Posterior vena cava (tissue), 2 donors: Measurements from ENCODE around the gene PPP2R3B. TPM values are rescaled to one million over a fixed set of nuclear protein-coding genes. Genes with fewer than 3 reads are reported as not detected.

Experiments used
- DNase-seq: peaks from one replicate; pipeline ENCODE4 v3.0.0-alpha.2; 2020; ENCODE audit warnings: low spot score
- intact Hi-C, 2 donors: fragments of 100-400 bp; cut with DNase I; formaldehyde crosslinking; loops; one replicate each; pipeline versions ENCODE4 v1.14.1 to v1.14.2; 2022 to 2023
- total RNA-seq, 2 donors: library from RNA; stranded (reverse); fragmentation: NEBNext Ultra II Directional; extraction: Animal tissue kit (Norgen Biotek cat#: 25700); gene quantifications; one replicate each; pipeline ENCODE4 v1.2.1, GENCODE V29; 2021
- donor health status: DM: yes; HTN: yes; CAD: no.
- donor health status: DM: yes; HTN: yes; CAD: no.

Gene PPP2R3B
- total RNA-seq, 2 donors from 2014 or later, result 17.9 to 23.4 TPM

DNA sequence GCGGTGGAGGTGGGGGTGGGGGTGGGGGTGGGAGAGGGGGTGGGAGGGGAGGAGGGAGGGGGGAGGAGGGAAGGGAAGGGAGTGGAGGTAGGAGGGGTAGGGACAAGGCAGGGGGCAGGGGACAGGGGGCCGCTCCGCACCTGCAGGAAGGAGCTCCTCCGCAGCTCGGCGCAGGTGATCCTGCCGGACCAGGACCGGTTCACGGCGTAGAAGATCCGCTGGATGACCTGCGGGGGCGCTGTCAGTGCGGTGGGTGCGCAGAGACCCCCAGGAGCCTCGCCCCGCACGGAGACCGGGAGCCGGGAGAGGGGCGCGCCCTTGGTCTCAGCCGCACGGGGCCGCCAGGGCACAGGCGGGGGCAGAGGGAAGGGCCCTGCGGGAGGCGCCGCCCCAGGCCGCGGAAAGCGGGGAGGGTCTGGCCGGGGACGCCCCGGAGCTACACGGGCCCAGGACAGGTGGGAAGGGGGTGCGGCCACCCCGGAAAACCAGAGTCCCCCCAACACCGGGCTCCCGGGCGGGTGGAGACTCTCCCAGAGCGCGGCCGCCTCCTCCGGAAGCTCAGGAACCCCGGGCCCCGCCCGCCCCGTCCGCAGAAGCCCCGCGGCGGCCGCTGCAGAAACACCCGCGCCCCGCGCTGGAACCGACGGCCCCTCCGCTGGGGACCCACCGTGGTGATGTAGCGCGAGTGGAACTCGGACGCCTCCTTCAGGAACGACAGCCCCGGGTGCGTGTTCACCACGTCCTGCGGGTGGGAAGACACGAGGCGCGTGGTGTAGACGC, 40.5 kb downstream of the PPP2R3B start:
- intact Hi-C loops, result no loop called here
- peak; percentile 78 for DNase-seq

DNA sequence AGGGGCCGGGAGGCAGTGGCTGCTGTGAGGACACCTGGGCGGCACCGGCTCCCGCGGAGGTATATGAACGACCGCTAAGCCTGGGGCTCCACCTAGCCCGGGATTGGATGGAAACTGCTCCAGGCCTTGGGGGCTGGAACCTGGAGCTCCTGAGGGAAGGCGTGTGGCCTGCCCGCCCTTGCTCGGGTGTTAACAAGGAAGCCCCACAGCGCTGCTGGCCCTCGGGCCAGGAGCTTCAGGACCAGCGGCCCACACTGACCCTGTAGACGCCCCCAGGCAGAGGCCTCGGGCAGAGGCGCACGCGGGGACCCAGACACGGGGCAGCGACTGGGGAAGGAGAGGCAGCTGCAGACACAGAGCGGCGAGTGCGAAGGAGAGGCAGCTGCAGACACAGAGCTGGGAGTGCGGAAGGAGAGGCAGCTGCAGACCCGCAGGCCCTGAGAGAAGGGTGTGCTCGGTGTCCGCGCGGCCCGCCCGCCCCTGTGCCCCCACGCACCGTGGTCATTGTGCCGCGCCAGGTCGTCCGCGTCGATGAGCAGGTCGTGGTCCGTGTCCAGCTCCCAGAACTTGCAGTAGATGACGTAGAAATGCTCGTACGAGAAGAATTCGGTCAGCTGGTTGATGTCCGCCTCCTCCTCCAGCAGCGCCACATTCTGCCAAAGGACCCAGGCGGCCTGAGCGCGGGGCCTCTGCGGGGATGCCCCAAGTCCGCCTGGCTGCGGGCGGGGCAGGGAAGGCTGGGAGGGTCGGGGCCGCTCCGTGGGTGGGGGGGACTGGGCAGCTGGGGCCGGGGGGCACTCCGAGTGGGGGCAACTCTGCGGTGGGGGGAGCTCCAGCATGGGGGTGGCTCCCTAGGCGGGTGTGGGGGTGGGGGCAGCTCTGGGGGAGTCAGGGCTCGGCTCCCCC, 41.4 kb downstream of the PPP2R3B start:
- intact Hi-C loops, result no loop called here
- peak; percentile 78 for DNase-seq

DNA sequence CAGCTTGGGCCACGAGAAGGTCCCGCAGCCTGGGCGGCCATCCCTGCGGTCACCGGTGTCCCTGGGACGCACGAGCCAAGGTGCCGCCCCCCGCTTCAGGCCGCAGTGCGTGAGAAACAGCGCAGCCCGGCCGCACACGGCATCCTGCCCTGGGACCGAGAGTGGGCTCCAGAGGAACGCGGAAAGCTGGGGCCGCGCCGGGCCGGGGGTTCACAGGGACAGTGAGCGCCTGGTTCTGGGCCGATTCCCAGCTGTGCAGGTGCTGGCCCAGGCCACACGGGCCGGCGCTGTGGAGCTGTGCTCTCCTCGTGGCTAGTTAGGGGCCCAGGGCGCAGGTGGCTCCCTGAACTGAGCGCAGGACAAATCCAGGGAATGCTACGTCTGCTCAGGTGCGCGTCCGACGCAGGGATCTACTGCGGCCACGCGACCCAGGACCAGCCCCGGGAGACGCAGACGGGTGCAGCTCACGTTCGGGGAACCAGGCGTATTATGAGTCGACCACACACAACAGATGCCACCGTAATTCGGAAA, 42.3 kb downstream of the PPP2R3B start:
- DNase-seq, result peak; percentile 75

GRCh38 chrX:341541-342101, 45.1 kb downstream of the PPP2R3B start:
- intact Hi-C loops, result no loop called here

More for the DNA sequence above, 42.3 kb downstream of the PPP2R3B start:
- intact Hi-C loops, result no loop called here

DNA sequence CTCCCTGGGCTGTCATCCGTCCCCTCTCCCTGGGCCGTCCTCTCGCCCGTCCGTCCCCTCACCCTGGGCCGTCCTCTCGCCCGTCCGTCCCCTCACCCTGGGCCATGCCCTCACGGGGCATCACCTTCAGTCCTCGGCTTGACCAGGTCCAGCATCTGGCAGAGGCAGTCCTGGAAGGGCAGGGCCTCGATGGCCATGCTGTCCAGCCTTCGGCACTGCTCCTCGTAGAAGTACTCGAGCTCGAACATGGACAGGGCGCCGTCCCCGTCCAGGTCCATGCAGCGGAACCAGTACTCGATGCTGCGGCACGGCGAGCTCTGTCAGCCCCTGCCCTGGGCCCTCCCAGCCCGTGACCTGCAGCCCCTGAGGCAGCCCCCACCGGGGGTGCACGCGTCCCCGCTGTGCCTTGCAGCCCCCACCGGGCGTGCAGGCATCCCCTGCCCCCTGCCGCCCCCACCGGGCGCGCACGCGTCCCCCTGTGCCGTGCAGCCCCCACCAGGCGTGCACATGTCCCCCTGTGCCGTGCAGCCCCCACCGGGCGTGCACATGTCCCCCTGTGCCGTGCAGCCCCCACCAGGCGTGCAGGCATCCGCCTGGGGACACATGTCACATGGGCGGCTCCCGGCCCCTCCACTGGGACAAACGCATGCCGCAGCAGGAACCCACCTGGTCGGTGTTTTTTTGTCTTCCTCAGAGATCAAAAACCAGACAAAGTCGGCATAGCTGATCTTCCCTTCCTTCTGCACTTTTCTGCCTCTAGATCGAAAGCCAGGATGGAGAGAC, 45.9 kb downstream of the PPP2R3B start:
- peak; percentile 56 for DNase-seq

More at GRCh38 chrX:341541-342101, 45.1 kb downstream of the PPP2R3B start:
- peak; percentile 54 for DNase-seq

GRCh38 chrX:340121-340520, 46.6 kb downstream of the PPP2R3B start:
- peak; percentile 55 for DNase-seq
- intact Hi-C loops, result no loop called here

More for the DNA sequence above, 45.9 kb downstream of the PPP2R3B start:
- intact Hi-C loops, result no loop called here

DNA sequence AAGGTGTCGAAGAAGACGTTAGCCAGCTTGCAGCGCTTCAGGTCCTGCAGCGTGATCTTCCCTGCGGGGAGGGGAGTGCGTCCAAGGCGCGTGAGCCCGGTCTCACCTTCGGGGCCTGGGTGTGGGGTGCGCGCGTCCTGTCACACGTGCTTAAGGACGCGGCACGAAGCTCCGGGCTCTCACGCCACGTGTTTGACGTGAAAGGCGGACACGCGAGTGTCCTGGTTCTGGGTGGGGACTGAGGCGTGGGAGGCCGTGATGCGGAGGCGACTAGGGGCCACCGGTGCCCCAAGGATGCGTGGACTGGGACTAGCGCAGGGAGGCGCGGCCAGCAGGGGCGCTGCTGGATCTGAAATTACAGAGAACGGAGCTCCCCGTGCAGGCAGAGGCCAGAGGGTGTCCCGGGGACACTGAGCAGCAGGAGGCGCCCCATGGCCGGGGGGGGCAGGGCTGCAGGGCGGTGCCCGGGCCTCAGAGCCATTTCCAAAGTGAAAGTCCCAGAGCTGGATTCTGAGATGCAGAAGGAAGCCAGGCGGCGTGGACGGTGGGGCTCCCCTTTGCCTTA, 47.8 kb downstream of the PPP2R3B start:
- intact Hi-C loops, result no loop called here
- no peak for DNase-seq

GRCh38 chrX:338281-338835, 48.3 kb downstream of the PPP2R3B start:
- intact Hi-C loops, result no loop called here
- DNase-seq, result peak; percentile 81

GRCh38 chrX:337331-337831, 49.3 kb downstream of the PPP2R3B start:
- DNase-seq, result peak; percentile 69

DNA sequence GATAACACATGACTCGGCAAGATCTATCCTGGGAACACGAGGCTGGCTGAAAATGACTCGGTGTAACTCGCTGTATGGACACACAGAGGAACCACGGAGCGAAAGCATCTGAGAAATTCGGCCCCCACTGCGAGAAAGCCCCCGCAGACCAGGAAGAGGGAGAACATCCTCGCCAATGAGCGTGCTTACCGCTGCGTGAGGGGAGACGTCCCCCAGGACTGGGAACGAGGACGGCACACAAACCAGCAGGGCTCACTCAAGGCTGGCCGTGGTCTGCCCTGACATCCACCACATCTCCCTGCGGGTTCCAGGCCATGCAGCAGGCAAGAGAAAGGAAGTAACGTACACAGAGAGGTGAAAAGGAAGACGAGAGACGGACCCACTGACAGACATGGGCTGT, 50.5 kb downstream of the PPP2R3B start:
- DNase-seq, result peak; percentile 63
- intact Hi-C loops, result no loop called here

More at GRCh38 chrX:337331-337831, 49.3 kb downstream of the PPP2R3B start:
- intact Hi-C loops, result no loop called here

DNA sequence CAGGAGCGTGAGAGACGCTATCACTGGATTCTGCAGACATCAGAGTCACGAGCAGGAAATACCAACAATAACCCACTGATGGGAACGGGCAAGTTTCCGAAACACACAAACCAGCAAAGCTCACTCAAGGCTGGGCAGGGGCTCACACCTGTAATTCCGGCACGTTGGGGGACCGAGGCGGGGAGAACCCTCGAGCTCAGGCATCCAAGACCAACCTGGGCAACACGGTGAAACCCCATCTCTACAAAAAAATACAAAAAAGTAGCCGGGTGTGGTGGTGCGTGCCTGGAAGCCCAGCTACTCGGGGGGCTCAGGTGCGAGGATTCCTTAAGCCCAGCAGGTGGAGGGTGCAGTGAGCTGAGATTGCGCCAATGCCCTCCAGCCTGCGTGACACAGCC, 51.0 kb downstream of the PPP2R3B start:
- intact Hi-C loops, result no loop called here
- peak; percentile 42 for DNase-seq

DNA sequence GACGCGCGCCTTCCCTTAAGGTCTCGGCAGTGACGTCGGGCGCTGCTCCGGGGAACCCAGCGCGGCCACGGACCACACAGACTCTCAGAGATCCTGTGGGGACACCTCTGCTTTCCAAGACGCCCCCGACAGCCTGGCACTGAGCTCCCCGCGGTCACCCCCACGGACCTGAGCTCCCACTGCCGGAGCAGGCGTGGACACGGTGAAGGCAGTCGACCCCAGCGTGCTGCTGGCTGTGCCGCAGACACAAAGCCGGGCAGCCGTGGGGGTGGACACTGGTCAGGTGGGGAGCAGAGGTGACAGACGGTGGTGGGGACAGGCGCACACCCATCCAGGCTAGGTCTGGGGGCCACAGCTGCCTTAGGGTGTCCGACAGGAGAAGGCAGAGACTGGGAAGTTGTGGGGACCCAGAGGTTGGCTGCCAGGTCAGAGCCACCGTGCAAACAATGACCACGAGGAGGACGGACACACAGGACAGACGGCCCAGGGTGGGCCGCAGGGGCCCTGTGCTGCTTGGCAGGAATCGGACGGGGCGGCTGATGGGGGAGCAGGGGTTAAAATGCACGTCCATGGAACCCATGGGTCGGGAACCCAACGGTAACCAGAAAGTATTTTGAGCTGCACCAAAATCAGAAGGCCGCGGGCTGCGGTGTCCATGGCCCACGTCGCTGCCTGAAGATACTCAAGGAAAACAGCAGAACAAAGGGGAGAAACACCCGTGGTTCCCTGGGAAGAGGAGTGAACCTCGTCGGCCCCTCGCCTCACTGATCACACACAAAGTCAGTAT, 51.5 kb downstream of the PPP2R3B start:
- intact Hi-C loops, result no loop called here
- DNase-seq, result peak; percentile 80

DNA sequence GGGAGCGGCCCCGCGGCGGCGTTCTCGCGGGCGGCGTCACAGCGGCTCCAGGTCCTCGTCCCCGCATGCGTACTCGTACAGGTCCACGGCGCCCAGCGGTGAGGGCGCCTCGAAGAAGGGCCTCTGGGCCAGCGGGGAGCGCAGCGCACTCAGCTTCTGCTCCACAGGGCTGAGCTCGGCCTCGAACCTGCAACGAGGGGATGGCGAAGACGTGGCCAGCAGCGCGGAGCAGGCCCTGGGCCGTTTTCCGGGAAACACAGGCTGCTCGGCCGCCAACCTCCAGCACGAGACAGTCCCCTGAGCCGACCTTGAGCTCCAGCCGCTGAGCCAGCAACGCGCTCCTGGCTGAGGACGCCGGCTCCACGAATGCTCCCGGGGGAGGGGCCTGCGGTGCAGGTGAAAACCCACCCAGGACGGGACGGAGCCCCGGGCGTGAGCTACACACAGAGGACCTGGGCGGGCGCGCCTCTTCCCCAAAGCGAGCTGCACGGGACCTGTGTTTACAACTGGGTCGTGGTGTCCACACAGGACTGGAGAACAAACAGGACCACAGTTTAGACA, 52.3 kb downstream of the PPP2R3B start:
- intact Hi-C loops, result no loop called here
- peak; percentile 76 for DNase-seq

DNA sequence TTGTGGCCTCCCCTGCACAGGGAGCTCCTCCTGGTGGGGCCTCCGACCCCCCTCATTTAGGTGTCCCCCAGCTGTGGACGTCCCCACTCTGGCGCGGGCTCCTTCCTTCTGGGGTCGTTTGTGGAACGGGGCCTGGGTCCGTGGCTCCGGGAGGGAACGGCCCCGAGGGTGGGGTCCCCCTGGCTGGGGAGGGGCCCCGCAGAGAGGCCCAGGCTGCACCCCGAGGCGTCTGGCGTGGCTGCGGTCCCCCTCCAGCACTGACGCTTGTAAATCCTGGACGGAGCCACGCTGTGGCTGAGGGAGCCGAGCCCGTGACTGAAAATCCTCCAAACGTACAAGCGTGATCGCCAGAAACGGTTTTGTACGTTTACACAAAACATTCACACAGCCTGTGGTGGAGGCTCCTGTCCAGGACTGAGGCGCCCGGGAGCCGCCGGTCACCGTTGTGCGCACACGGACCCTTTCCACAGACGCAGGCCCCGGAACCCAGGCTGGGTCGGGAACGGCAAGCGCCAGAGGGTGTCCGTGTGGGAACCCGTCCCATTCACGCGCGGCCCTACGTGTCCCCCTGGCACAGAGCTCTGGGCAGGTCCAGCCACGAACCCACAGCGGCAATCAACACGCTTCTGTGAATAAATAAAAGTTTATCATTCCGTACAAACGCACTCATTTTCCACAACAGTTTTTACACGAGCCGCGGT, 52.9 kb downstream of the PPP2R3B start:
- intact Hi-C loops, result no loop called here
- DNase-seq, result peak; percentile 68

DNA sequence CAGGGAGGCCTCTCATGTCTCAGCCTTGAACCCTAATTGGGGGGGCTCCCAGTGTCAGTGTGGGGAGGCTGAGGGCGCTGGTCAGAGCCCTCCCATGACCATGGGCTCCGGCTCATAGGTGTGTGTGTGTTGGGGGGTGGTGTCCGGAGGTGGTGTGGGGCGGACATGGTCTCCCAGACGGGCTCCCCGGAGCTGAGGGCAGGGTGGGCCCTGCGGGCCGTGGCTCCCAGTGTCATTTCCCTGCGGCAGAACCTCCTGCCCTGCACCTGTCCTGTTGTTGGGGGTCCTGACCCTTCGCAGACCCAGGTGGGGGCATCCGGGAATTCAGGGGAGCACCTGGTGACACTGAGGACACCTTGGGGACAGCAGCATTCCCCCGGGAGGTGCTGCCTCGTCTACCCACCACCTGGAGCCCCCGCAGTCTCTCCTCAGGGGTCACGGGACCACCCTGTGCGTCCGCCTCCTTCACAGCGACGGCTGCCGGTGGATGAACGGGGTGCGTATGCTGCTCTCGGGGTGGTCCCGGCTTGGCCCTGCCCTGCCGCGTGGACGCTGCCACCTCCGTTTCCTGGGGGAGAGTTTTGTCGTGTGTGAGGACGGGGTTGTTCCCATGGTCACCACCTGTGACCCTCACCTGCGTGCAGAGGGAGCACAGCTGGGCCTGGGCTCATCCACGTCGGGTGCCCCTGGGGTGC, 53.6 kb downstream of the PPP2R3B start:
- intact Hi-C loops, result no loop called here
- peak; percentile 62 for DNase-seq

GRCh38 chrX:332496-332860, 54.2 kb downstream of the PPP2R3B start:
- intact Hi-C loops, result no loop called here
- peak; percentile 72 for DNase-seq
